Measurements from ENCODE around the gene OR10H4.

DNA sequence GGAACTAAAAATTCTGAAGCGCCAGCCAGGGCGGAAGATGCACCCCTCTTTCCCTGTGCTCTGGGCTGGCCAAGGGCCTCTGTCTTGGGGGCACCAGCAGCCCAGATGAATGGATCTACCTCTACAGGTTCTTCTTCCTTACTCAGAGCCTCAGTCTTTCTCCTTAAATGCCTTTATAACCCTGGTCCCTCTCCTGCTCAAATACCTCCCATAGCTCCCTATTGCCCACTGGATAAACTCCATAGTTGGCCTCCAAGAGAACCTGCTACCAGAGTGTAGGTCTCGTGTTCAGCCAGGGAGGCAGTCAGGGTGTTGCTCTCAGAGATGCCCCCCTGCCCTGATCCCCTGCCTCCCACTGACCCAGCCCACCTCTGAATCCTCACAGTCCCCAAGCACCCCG is 30.5 kb downstream of the OR10H4 start:
- no peak for TF ChIP-seq POLR2A (IDR thresholded peaks at IDR 0.05; ENCODE audit: low read depth, low read length)
- TF ChIP-seq POLR2AphosphoS5 (IDR thresholded peaks at IDR 0.05; ENCODE audit: low read depth, low read length) = no peak
- no peak for TF ChIP-seq TAF1 (IDR thresholded peaks at IDR 0.05; ENCODE audit: low read depth, low read length)

All from GM12891 (cell line).